Pulmonary artery endothelial cell (primary cell): ENCODE measurements around the gene LYPD6. TPM values are rescaled to one million over a fixed set of nuclear protein-coding genes. Genes with fewer than 3 reads are reported as not detected.

Source experiments
- DNase-seq: peaks from one replicate; pipeline ENCODE4 v3.0.0-alpha.2; 2011; ENCODE audit warnings: low read depth, low spot score
- total RNA-seq: library from RNA; depleted of rRNA; stranded (reverse); fragments of >200 nt; gene quantifications from 2 replicates; pipeline ENCODE4 v1.2.3, GENCODE V29; 2014

LYPD6 gene
- total RNA-seq, 1 donor from 2014 or later: 1.8 TPM

GRCh38 chr2:149348291-149348690 is 17.9 kb downstream of the LYPD6 start:
- no peak for DNase-seq

DNA sequence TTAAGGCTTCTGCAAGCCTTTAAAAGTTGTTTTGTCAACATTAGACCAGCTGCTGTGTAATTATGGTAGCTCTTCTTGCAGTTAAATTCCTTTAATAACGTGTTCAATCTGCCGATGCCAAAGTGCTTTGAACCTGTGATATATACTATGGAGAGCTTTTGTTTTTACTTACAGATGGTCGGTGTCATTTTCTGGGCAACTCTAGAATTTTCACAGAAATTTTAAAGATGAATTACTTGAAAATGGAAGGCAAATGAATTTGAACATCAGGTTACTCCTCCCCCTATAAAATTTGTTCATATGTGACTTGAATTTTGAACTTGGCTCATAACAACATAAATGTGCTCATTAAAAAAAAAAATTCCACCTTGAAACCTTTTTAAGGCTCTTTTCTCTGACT is 23.0 kb downstream of the LYPD6 start:
- no peak for DNase-seq

GRCh38 chr2:149355716-149356422 is 25.5 kb downstream of the LYPD6 start:
- no peak for DNase-seq

- no peak for DNase-seq
Measured at GRCh38 chr2:149357058-149357457, 26.7 kb downstream of the LYPD6 start.

DNA sequence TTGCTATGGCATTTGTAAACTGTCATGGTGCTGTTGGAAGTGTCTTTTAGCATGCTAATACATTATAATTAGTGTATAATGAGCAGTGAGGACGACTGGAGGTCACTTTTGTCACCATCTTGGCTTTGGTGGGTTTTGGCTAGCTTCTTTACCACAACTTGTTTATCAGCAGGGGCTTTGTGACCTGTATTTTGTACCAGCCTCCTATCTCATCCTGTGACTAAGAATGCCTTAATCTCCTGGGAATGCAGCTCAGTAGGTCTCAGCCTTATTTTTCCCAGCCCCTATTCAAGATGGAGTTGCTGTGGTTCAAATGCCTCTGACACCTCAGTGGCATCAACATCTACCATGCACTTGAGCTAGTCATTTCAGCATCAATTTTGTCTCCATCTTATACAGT is 29.7 kb downstream of the LYPD6 start:
- DNase-seq: no peak

DNA sequence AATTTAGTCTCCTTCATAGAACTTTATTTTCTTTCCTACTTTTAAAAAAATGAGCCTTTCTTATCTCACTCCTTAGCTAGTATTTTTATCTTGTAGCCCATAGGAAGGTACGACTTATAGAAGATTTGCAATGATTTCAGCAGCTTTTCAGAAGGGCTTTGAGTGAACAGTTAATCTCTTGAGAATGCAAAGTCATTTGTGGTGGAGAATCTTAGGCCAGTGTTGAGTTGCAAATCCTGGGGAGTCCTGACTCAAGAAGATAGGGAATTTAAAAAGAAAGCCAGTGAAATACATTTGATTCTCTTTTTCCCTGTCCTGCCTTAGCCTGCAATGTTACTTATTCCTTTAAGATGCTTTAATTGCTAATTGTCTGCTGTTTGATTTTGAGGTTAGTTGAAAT is 33.6 kb downstream of the LYPD6 start:
- DNase-seq: no peak

DNA sequence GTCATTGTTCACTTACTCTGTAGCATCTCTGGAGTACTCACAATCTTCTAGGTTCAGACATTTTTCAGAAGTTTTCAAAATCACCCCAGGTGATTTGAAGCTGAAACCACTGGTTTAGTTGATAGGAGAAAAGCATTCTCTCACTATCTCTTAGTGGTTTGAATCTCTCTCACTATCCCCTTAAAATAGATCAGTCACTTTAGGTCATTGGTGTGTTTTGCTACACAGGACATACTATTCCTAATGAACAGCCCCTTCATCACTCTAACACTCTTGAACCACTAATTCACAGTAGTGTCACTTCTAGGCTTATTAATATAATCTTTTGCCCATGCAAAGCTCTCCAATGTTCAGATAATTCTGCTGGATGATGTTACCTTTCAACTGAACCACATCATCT is 34.5 kb downstream of the LYPD6 start:
- no peak for DNase-seq

GRCh38 chr2:149365931-149366583 is 35.7 kb downstream of the LYPD6 start:
- DNase-seq: peak; percentile 54

DNA sequence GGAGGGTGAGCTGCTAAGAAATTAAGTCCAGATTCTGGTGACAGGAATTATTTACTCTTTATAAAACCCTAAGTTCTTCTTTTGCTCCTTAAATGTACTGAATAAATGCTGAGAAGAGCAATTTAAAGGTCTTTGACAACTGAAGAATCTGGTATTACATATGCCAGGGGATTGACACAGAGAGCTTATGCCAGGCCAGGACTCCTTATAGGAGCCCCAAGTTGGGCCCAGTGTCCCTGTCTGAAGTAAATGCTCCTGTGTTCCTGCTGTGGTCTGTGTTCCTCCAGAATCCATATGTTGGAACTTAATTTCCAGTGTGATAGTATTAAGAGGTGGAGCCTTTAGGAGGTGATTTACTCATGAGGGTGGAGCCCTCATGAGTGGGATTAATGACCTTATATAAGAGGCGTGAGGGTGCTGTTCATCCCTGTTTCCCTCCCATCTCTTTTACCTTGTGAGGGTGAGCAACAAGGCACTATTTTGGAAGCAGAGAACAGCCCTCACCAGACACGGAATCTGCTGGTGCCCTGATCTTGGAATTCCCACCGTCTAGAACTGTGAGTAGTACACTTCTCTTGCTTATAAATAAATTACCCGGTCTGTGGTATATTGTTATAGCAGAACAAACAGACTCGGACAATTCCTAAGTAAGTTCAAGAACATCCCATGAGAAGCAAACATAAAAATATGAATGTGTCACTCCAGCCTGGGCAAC is 39.8 kb downstream of the LYPD6 start:
- no peak for DNase-seq

GRCh38 chr2:149371476-149371875 is 41.1 kb downstream of the LYPD6 start:
- no peak for DNase-seq

GRCh38 chr2:149375801-149376361 is 45.5 kb downstream of the LYPD6 start:
- peak; percentile 43 for DNase-seq

DNA sequence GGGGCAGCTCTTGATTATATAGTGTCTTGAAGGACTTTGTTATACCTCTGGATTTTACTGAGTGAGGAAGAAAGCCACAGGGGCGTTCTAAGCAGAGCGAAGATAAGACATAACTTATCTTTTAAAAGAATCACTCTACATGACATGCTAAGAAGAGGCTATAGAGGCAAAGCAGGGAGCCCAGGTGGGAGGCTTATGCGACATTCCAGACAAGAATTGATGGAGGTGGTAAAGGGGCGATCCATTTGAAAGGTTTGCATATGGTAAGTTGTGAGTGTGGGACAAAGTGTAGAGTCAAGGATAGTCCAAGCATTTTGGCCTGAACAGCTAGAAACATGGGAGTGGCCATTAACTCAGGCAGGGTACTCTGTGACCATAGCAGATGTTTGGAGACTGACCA is 49.8 kb downstream of the LYPD6 start:
- no peak for DNase-seq

GRCh38 chr2:149383340-149383739 is 53.0 kb downstream of the LYPD6 start:
- no peak for DNase-seq

GRCh38 chr2:149385350-149385749 is 55.0 kb downstream of the LYPD6 start:
- no peak for DNase-seq

DNA sequence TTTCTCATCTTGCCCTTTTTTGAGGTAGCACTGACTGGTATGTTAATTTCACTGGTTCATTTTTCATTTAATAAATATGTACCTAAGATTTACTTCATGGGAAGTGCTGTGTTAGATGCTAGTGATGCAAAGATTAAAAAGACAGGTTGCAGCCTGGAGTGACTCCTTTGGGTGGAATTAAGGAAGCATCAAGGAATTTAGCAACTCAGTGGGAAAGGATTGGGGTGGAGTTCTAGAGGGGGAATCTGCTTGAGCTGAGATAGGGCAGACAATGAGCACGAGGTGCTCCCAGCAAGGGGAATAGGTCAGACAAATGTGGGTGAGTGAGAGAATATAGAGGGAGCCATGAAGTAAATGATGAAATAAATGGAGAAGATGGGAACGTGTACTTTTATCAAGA is 57.0 kb downstream of the LYPD6 start:
- DNase-seq: no peak

- DNase-seq: no peak
Measured at GRCh38 chr2:149388120-149388816, 57.9 kb downstream of the LYPD6 start.

GRCh38 chr2:149389506-149390167 is 59.2 kb downstream of the LYPD6 start:
- DNase-seq: no peak

DNA sequence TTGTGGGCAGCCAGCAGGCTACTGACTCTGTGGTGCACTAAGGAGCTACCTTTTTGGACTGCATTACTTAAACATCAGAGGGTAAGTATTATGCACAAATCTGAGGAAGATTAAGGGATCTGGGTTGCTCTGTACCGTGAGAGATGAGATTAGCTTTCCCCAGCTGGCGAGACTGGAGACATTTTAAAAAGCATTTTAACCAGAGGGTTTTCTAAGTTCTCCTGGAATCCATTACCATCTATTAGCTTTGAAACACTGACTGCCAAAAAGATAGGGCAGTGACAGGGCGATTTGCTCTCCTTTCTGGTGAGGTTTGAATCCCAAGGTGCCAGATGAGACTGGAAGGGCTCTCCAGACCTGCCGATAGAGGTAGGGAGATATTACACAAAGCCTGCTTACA is 63.2 kb downstream of the LYPD6 start:
- DNase-seq: no peak

- no peak for DNase-seq
Measured at GRCh38 chr2:149394864-149395263, 64.5 kb downstream of the LYPD6 start.

GRCh38 chr2:149399934-149400615 is 69.7 kb downstream of the LYPD6 start:
- no peak for DNase-seq

DNA sequence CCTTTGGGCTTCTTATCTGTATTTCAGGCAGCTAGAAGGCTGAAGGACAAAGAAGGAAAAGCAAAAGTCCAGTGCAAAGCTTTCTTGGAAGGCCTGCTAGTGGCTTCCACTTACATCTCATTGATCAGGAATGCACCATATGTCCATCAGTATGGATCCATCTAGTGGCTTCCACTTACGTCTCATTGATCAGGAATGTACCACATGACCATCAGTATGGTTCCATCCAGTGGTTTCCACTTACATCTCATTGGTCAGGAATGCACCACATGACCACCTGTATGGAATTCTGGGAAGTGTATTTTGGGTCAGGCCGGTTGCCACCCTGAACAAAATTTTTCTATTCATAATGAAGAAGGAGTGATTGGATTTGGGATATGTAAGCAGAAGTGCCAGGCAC is 70.6 kb downstream of the LYPD6 start:
- no peak for DNase-seq
